ENCODE measurements around the gene PHF21B.

PHF21B gene

DNA sequence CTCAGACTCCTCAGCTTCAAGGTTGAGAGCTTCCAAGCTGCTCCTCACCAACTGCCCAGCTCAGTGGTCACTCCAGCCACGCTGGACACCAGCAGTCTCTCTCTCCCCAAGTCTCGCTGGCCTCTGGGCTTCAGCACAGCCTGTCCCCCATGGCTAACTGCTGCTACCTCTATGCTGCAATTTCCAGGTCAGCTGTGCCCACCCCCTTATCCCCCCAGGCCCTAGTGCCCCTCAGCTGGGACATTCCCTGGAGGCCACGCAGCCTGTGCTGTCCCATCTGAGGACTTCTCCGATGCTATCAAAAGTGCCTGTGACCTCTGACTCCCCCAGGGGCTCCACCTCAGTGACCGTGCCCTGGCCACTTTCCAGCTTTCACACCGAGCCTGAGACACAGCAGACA is 37.5 kb upstream of the PHF21B start:
- TF ChIP-seq Cebpa-rat (IDR thresholded peaks at IDR 0.05), result no peak
- Histone ChIP-seq H3K27ac (no peak overlapping the region), H3K9ac (no peak overlapping the region), H3K4me1 (peaks cover 0 to 13% (median 11%) of the 10 kb centered on the region in 10 experiments; a peak in 14 of 20 replicates), H3K27me3 (no peaks in the 10 kb centered on the region), H3K36me3 (no peaks in the 10 kb centered on the region), H4K20me1 (no peaks in the 10 kb centered on the region), H3K4me3 (no peak overlapping the region), H3K4me2 (no peak overlapping the region; a peak in 1 of 22 replicates), H3K9me3 (replicated peaks in 1 of 11) (peaks cover 7 to 20% (median 14%) of the 10 kb centered on the region in 11 experiments; a peak in 19 of 22 replicates)

GRCh38 chr22:45045208-45045607 is 35.4 kb upstream of the PHF21B start:
- peaks cover 0 to 18% (median 12%) of the 10 kb centered on the region in 10 experiments; a peak in 14 of 20 replicates for H3K4me1 ChIP-seq
- no peaks in the 10 kb centered on the region for H3K27me3 ChIP-seq

DNA sequence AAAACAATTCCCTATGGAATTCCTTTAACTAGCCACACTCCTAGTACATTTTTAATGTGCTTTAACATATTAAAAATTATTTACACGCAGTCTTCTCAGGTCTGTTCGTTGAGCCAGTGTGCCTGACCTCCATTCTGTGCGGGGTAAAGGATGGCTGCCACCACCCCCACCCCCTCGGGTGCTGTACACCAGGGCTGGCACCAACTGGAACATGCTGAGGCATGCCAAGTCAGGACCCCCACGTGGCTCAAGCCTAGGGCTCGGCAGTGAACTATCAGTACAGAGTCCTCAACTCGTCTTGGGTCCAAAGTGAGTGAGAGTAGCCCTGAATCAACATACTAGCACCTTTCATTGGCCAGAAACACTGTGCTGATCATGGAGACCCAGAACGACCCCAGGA is 32.5 kb upstream of the PHF21B start:
- Histone ChIP-seq H3K4me2 (no peak overlapping the region), H4K20me1 (no peaks in the 10 kb centered on the region), H3K9me3 (replicated peaks in 1 of 11) (peaks cover 16 to 35% (median 27%) of the 10 kb centered on the region in 11 experiments; a peak in 21 of 22 replicates), H3K27me3 (no peaks in the 10 kb centered on the region), H3K27ac (no peak overlapping the region), H3K36me3 (no peaks in the 10 kb centered on the region), H3K4me1 (peaks cover 0 to 18% (median 12%) of the 10 kb centered on the region in 10 experiments; a peak in 14 of 20 replicates), H3K4me3 (no peak overlapping the region), H3K9ac (no peak overlapping the region)
- no peak for TF ChIP-seq Cebpa-rat (IDR thresholded peaks at IDR 0.05)

More at GRCh38 chr22:45045208-45045607, 35.4 kb upstream of the PHF21B start:
- H3K27ac ChIP-seq, result no peak overlapping the region
- no peak overlapping the region for H3K4me3 ChIP-seq
- no peak for TF ChIP-seq Cebpa-rat (IDR thresholded peaks at IDR 0.05)
- no peaks in the 10 kb centered on the region for H4K20me1 ChIP-seq
- H3K36me3 ChIP-seq, result no peaks in the 10 kb centered on the region
- H3K9ac ChIP-seq, result no peak overlapping the region
- H3K9me3 ChIP-seq (replicated peaks in 1 of 11), result peaks cover 7 to 20% (median 14%) of the 10 kb centered on the region in 11 experiments; a peak in 19 of 22 replicates
- peak overlapping the region in 8 of 11 experiments; percentile 26 to 57 (median 50); a peak in 14 of 22 replicates for H3K4me2 ChIP-seq

- H3K4me1 ChIP-seq, result peaks cover 0 to 23% (median 7%) of the 10 kb centered on the region in 10 experiments; a peak in 10 of 20 replicates
- H3K36me3 ChIP-seq, result no peaks in the 10 kb centered on the region
- TF ChIP-seq Cebpa-rat (IDR thresholded peaks at IDR 0.05), result no peak
- H3K9ac ChIP-seq, result no peak overlapping the region
- H3K4me2 ChIP-seq, result no peak overlapping the region
- 0 out of 22 replicates have a peak, but pooled peaks cover 0 to under 1% (median 0%) of the 10 kb centered on the region in 11 experiments for H4K20me1 ChIP-seq
- H3K27ac ChIP-seq, result no peak overlapping the region
- peaks cover 2 to 22% (median 19%) of the 10 kb centered on the region in 11 experiments; a peak in 18 of 22 replicates for H3K9me3 ChIP-seq (replicated peaks in 1 of 11)
- no peak overlapping the region for H3K4me3 ChIP-seq
- H3K27me3 ChIP-seq, result no peaks in the 10 kb centered on the region
Measured at GRCh38 chr22:45039133-45039532, 29.3 kb upstream of the PHF21B start.

- Histone ChIP-seq H4K20me1 (peaks cover 0 to 10% (median 0%) of the 10 kb centered on the region in 11 experiments; a peak in 2 of 22 replicates), H3K9ac (no peak overlapping the region), H3K9me3 (replicated peaks in 1 of 11) (peaks cover 0 to 21% (median 19%) of the 10 kb centered on the region in 11 experiments; a peak in 18 of 22 replicates), H3K27me3 (0 out of 22 replicates have a peak, but pooled peaks cover 0 to 5% (median 0%) of the 10 kb centered on the region in 11 experiments), H3K4me1 (peaks cover 0 to 44% (median 24%) of the 10 kb centered on the region in 10 experiments; a peak in 17 of 20 replicates), H3K4me3 (no peak overlapping the region), H3K36me3 (no peaks in the 10 kb centered on the region), H3K4me2 (peak overlapping the region in 4 of 11 experiments; percentile 1 to 31 (median 12); a peak in 4 of 22 replicates), H3K27ac (no peak overlapping the region)
- no peak for TF ChIP-seq Cebpa-rat (IDR thresholded peaks at IDR 0.05)
Measured at GRCh38 chr22:45036154-45036553, 26.3 kb upstream of the PHF21B start.

- peaks cover 0 to 44% (median 24%) of the 10 kb centered on the region in 10 experiments; a peak in 17 of 20 replicates for H3K4me1 ChIP-seq
- H3K4me2 ChIP-seq, result 0 out of 22 replicates have a peak overlapping the region, but pooled peaks of 1 of the 11 experiments have one; percentile 69
- no peak for TF ChIP-seq Cebpa-rat (IDR thresholded peaks at IDR 0.05)
- H3K27ac ChIP-seq, result no peak overlapping the region
- H3K4me3 ChIP-seq, result no peak overlapping the region
- H3K9ac ChIP-seq, result no peak overlapping the region
- H3K36me3 ChIP-seq, result no peaks in the 10 kb centered on the region
- H3K9me3 ChIP-seq (replicated peaks in 1 of 11), result peaks cover 0 to 21% (median 19%) of the 10 kb centered on the region in 11 experiments; a peak in 18 of 22 replicates
- H4K20me1 ChIP-seq, result peaks cover 0 to 14% (median 0%) of the 10 kb centered on the region in 11 experiments; a peak in 2 of 22 replicates
- 0 out of 22 replicates have a peak, but pooled peaks cover 0 to 5% (median 0%) of the 10 kb centered on the region in 11 experiments for H3K27me3 ChIP-seq
Measured at GRCh38 chr22:45034821-45035220, 25.0 kb upstream of the PHF21B start.

DNA sequence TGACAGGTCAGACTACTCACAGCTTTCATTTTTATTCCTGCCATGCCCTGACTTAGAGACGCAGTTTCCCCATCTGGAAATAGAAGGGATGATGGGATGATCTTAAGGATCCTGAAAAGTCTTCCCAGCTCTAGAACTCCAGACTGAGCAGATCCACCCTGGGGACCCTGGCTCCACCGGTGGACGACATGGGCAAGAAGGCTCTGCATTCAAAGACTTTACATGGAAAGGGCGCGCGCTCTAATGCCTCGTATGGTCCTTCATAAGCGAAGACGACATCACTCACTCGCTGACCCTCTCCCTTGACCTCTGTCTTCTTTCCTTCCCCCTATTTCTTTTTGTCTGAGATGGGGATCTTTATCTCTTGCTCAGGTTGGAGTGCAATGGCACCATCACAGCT is 24.4 kb upstream of the PHF21B start:
- H3K36me3 ChIP-seq, result no peaks in the 10 kb centered on the region
- H3K4me3 ChIP-seq, result no peak overlapping the region
- H3K27ac ChIP-seq, result no peak overlapping the region
- TF ChIP-seq Cebpa-rat (IDR thresholded peaks at IDR 0.05), result no peak
- peaks cover 0 to 21% (median 19%) of the 10 kb centered on the region in 11 experiments; a peak in 18 of 22 replicates for H3K9me3 ChIP-seq (replicated peaks in 1 of 11)
- H3K4me2 ChIP-seq, result peak overlapping the region in 6 of 11 experiments; percentile 30 to 75 (median 68); a peak in 9 of 22 replicates
- H3K27me3 ChIP-seq, result 0 out of 22 replicates have a peak, but pooled peaks cover 0 to 5% (median 0%) of the 10 kb centered on the region in 11 experiments
- H3K4me1 ChIP-seq, result peaks cover 0 to 44% (median 24%) of the 10 kb centered on the region in 10 experiments; a peak in 17 of 20 replicates
- H3K9ac ChIP-seq, result no peak overlapping the region
- H4K20me1 ChIP-seq, result peaks cover 0 to 15% (median 0%) of the 10 kb centered on the region in 11 experiments; a peak in 2 of 22 replicates

- no peak for TF ChIP-seq Cebpa-rat (IDR thresholded peaks at IDR 0.05)
- no peak overlapping the region for H3K9ac ChIP-seq
- no peaks in the 10 kb centered on the region for H3K36me3 ChIP-seq
- H3K9me3 ChIP-seq (replicated peaks in 1 of 11), result peaks cover 0 to 15% (median 13%) of the 10 kb centered on the region in 11 experiments; a peak in 18 of 22 replicates
- peaks cover 0 to 50% (median 24%) of the 10 kb centered on the region in 10 experiments; a peak in 17 of 20 replicates for H3K4me1 ChIP-seq
- H3K4me2 ChIP-seq, result peak overlapping the region; percentile 0 to 75 (median 52); a peak in 17 of 22 replicates
- H3K4me3 ChIP-seq, result no peak overlapping the region
- H4K20me1 ChIP-seq, result peaks cover 0 to 15% (median 0%) of the 10 kb centered on the region in 11 experiments; a peak in 2 of 22 replicates
- no peak overlapping the region for H3K27ac ChIP-seq
- 0 out of 22 replicates have a peak, but pooled peaks cover 0 to 5% (median 0%) of the 10 kb centered on the region in 11 experiments for H3K27me3 ChIP-seq
Measured at GRCh38 chr22:45033136-45033535, 23.3 kb upstream of the PHF21B start.
